B cell (primary cell): ENCODE measurements around the gene WDR70. TPM values are rescaled to one million over a fixed set of nuclear protein-coding genes. Genes with fewer than 3 reads are reported as not detected.
"Not testable (repeated sequence)": the region's sequence is repeated elsewhere in the genome, so short reads cannot be mapped to it uniquely, and the experiment has no call there.

Experiments used
- ATAC-seq: fragments of 200-7000 bp; cut with Tn5 transposase; one replicate; pipeline ENCODE4 v1.10.0; 2021; ENCODE audit warnings: low read depth, mild to moderate bottlenecking, moderate number of reproducible peaks, moderate library complexity
- CTCF ChIA-PET: fragments of 350-600 bp; sonication (Branson Sonifier 250); formaldehyde crosslinking; loops from one replicate; lab custom pipeline; 2021; ENCODE audit warnings: antibody characterized with exemption, inconsistent platforms; lab: Charles Lee
- POLR2A ChIA-PET: fragments of 350-600 bp; sonication (Branson Sonifier 250); formaldehyde crosslinking; loops from one replicate; lab custom pipeline; 2021; ENCODE audit warnings: antibody characterized with exemption; lab: Charles Lee
- DNase-seq: peaks from one replicate; pipeline ENCODE4 v3.0.0; 2013
- H2AFZ ChIP-seq: 2 replicates; pipeline ENCODE4 v1.6.1; 2012; ENCODE audit warnings: mild to moderate bottlenecking, low read depth, low read length; ENCODE audit not compliant: insufficient read depth, poor library complexity, severe bottlenecking
- H3K27ac ChIP-seq, 2 donors: 1 replicate in 1 of 2; 2 replicates in 1 of 2; pipeline ENCODE4 v1.5.1; 2012 to 2013; ENCODE audit warnings: low read length in 2 of 2, mild to moderate bottlenecking in 2 of 2, moderate library complexity in 1 of 2
- H3K27me3 ChIP-seq, 4 experiments: fragments of 200-600 bp in 1 of 4; sonication (generic) in 1 of 4; replicated peaks in 1 of 4; 1 replicate in 2 of 4; 2 replicates in 2 of 4; pipeline versions ENCODE4 v1.6.1 to v1.7.0; 2013 to 2016; ENCODE audit warnings: low read length in 3 of 4, mild to moderate bottlenecking in 2 of 4, mixed read lengths in 1 of 4, moderate library complexity in 1 of 4; ENCODE audit not compliant: insufficient read depth in 4 of 4, control insufficient read depth in 3 of 4; ENCODE audit errors: control extremely low read depth in 1 of 4
- H3K36me3 ChIP-seq, 2 experiments: replicated peaks in 1 of 2; 1 replicate in 1 of 2; 2 replicates in 1 of 2; pipeline versions ENCODE4 v1.6.1 to v1.7.1; 2013; ENCODE audit warnings: low read length in 1 of 2; ENCODE audit not compliant: insufficient read depth in 2 of 2, control insufficient read depth in 1 of 2; ENCODE audit errors: control extremely low read depth in 1 of 2, extremely low read depth in 1 of 2
- H3K4me1 ChIP-seq, 2 donors: fragments of 200-600 bp in 1 of 2; sonication (generic) in 1 of 2; 1 replicate in 1 of 2; 2 replicates in 1 of 2; pipeline versions ENCODE4 v1.5.1 to v1.6.1; 2013 to 2017; ENCODE audit warnings: low read length in 2 of 2; ENCODE audit not compliant: control insufficient read depth in 2 of 2, insufficient read depth in 2 of 2
- H3K4me2 ChIP-seq: replicated peaks from 2 replicates; pipeline ENCODE3; 2012; ENCODE audit warnings: mild to moderate bottlenecking, low read depth, low read length; ENCODE audit not compliant: poor library complexity, severe bottlenecking
- H3K4me3 ChIP-seq, 5 experiments: fragments of 200-600 bp in 1 of 5; sonication (generic) in 1 of 5; 1 replicate in 3 of 5; 2 replicates in 2 of 5; pipeline versions ENCODE4 v1.5.1 to v1.7.0; 2011 to 2016; ENCODE audit warnings: low read length in 4 of 5, mild to moderate bottlenecking in 4 of 5, low read depth in 2 of 5, control low read depth in 1 of 5, moderate library complexity in 1 of 5; ENCODE audit not compliant: insufficient read depth in 1 of 5; ENCODE audit errors: control extremely low read depth in 1 of 5, extremely low read depth in 1 of 5
- H3K79me2 ChIP-seq: fragments of 200-600 bp; sonication (generic); one replicate; pipeline ENCODE4 v1.6.0; 2016; ENCODE audit warnings: low read length; ENCODE audit not compliant: control insufficient read depth, insufficient read depth
- H3K9ac ChIP-seq: fragments of 200-600 bp; sonication (generic); 2 replicates; pipeline ENCODE4 v1.6.1; 2017; ENCODE audit warnings: mild to moderate bottlenecking, low read length, moderate library complexity
- H3K9me3 ChIP-seq, 3 donors: one replicate each; pipeline versions ENCODE4 v1.6.1 to v1.7.1; 2013; ENCODE audit warnings: low read length in 2 of 3; ENCODE audit not compliant: control insufficient read depth in 2 of 3, insufficient read depth in 1 of 3; ENCODE audit errors: control extremely low read depth in 1 of 3
- H4K20me1 ChIP-seq: 2 replicates; pipeline ENCODE4 v1.6.0; 2012; ENCODE audit warnings: mild to moderate bottlenecking, low read length; ENCODE audit not compliant: insufficient read depth, control insufficient read depth, poor library complexity, severe bottlenecking
- H3K27ac Mint-ChIP-seq: one replicate; pipeline ENCODE4 v1.8.0; 2021; ENCODE audit warnings: mixed read lengths
- H3K27me3 Mint-ChIP-seq: one replicate; pipeline ENCODE4 v1.8.0; 2021; ENCODE audit warnings: mixed read lengths
- H3K4me1 Mint-ChIP-seq: one replicate; pipeline ENCODE4 v1.8.0; 2021; ENCODE audit warnings: mixed read lengths
- H3K4me3 Mint-ChIP-seq: one replicate; pipeline ENCODE4 v1.8.0; 2021; ENCODE audit warnings: mixed read lengths
- H3K9me3 Mint-ChIP-seq: one replicate; pipeline ENCODE4 v1.8.0; 2022; ENCODE audit warnings: mixed read lengths; ENCODE audit not compliant: insufficient read depth
- CTCF ChIP-seq: fragments of 200-600 bp; IDR thresholded peaks from one replicate; pipeline ENCODE4 v1.8.0; 2022; ENCODE audit warnings: antibody characterized with exemption, mild to moderate bottlenecking
- EZH2 ChIP-seq: IDR thresholded peaks from 2 replicates; pipeline ENCODE4 v1.6.1; 2012; ENCODE audit warnings: borderline replicate concordance, low read depth, mild to moderate bottlenecking, moderate library complexity, low read length; ENCODE audit not compliant: insufficient read depth, poor library complexity, severe bottlenecking
- WGBS: methylation state at CpG from one replicate; pipeline ENCODE4 v1.1.5; 2013; ENCODE audit warnings: missing lambda C conversion rate; ENCODE audit not compliant: insufficient coverage; 5-methylcytosine and 5-hydroxymethylcytosine counted together
- intact Hi-C: fragments of 100-400 bp; cut with micrococcal nuclease; formaldehyde crosslinking; loops from one replicate; pipeline ENCODE4 v1.10.0; 2022
- polyA plus RNA-seq: library from polyadenylated mRNA; depleted of rRNA; stranded (reverse); fragments of >200 nt; gene quantifications from 2 replicates; pipeline ENCODE4 v1.2.3, GENCODE V29; 2012
- total RNA-seq, 2 donors: library from RNA; stranded (reverse); fragments of 120-200 nt in 1 of 2; gene quantifications; 1 replicate in 1 of 2; 2 replicates in 1 of 2; pipeline versions ENCODE4 v1.2.3 to v1.2.4, GENCODE V29; 2013 to 2022

Gene WDR70
- total and polyA plus RNA-seq, 2 donors (not counting 1 experiment from before 2014, with no cell fraction given), result 12.8 to 46.8 TPM

- no peaks in the 10 kb centered on the region for H3K27me3 ChIP-seq
- H3K4me1 Mint-ChIP-seq, result peaks cover 3% of the 10 kb centered on the region
- intact Hi-C loops, result no loop called here
- no peaks in the 10 kb centered on the region for H3K9me3 ChIP-seq
- H3K9ac ChIP-seq, result no peak overlapping the region
- WGBS, result no CpG with 5 or more reads among the region's 2 CpGs
- ATAC-seq (no peak), DNase-seq (no peak)
- H3K4me1 ChIP-seq, result no peaks in the 10 kb centered on the region
- no peak overlapping the region for H2AFZ ChIP-seq
- no peaks in the 10 kb centered on the region for H3K79me2 ChIP-seq
- H3K4me3 Mint-ChIP-seq, result no peak overlapping the region
- no peak overlapping the region for H3K27ac ChIP-seq
- H3K36me3 ChIP-seq, result no peaks in the 10 kb centered on the region
- no peaks in the 10 kb centered on the region for H4K20me1 ChIP-seq
- no peak overlapping the region for H3K27ac Mint-ChIP-seq
- no peak overlapping the region for H3K4me3 ChIP-seq
- H3K9me3 Mint-ChIP-seq, result no peaks in the 10 kb centered on the region
- H3K4me2 ChIP-seq, result no peak overlapping the region
- POLR2A ChIA-PET, result no interaction called here
- TF ChIP-seq EZH2 (no peak), CTCF (no peak)
- H3K27me3 Mint-ChIP-seq, result no peaks in the 10 kb centered on the region
- CTCF ChIA-PET, result no interaction called here
Measured at GRCh38 chr5:37580106-37580505, 201.0 kb downstream of the WDR70 start.

DNA sequence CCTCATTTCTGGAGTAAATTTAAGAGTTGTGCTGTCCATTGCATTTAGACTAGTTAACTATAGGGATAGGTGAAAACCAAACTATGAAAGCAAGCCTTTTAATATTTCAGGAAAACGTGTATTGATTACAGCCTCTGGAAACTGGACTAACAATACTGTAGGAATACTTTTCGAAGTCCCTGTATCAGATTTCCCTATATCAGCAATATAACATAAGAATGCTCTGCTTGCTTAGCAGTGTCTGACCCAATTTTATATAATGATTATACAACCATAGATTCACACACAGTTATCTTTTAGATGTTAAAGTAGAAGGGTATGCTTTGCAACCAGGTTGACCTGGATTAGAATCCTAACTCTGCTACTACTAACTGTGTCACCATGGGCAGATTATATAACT, 203.1 kb downstream of the WDR70 start:
- Histone ChIP-seq H3K9ac (no peak overlapping the region), H3K9me3 (no peaks in the 10 kb centered on the region), H4K20me1 (no peaks in the 10 kb centered on the region), H3K4me1 (no peaks in the 10 kb centered on the region), H3K27ac (no peak overlapping the region), H3K4me3 (no peak overlapping the region), H3K4me2 (no peak overlapping the region), H2AFZ (no peak overlapping the region), H3K79me2 (no peaks in the 10 kb centered on the region), H3K27me3 (no peaks in the 10 kb centered on the region), H3K36me3 (no peaks in the 10 kb centered on the region)
- no peak for TF ChIP-seq EZH2
- no peak for TF ChIP-seq CTCF
- H3K4me3 Mint-ChIP-seq, result no peak overlapping the region
- no peaks in the 10 kb centered on the region for H3K27me3 Mint-ChIP-seq
- H3K4me1 Mint-ChIP-seq, result no peaks in the 10 kb centered on the region
- H3K27ac Mint-ChIP-seq, result no peak overlapping the region
- ChIA-PET POLR2A (no interaction called here), CTCF (interaction anchor here (1.1 kb wide), 1 partner anchor 9 kb away, joined by 3 read pairs; no protein-coding TSS in a partner anchor)
- ATAC-seq, result no peak
- H3K9me3 Mint-ChIP-seq, result no peaks in the 10 kb centered on the region
- no CpG with 5 or more reads among the region's 2 CpGs for WGBS
- no peak for DNase-seq
- intact Hi-C loops, result no loop called here

DNA sequence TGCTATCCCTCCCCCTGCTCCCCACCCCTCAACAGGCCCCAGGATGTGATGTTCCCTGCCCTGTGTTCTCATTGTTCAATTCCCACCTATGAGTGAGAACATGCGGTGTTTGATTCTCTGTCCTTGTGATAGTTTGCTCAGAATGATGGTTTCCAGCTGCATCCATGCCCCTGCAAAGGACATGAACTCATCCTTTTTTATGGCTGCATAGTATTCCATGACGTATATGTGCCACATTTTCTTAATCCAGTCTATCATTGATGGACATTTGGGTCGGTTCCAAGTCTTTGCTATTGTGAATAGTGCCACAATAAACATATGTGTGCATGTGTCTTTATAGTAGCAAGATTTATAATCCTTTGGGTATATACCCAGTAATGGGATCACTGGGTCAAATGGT, 214.2 kb downstream of the WDR70 start:
- CTCF ChIA-PET, H3K4me1 ChIP-seq, H3K9ac ChIP-seq, H3K4me1 Mint-ChIP-seq, intact Hi-C loops, H3K4me2 ChIP-seq, H3K79me2 ChIP-seq, H2AFZ ChIP-seq, H3K27me3 ChIP-seq, POLR2A ChIA-PET, ATAC-seq, H3K9me3 ChIP-seq, H3K27me3 Mint-ChIP-seq, H3K36me3 ChIP-seq, H3K4me3 ChIP-seq, DNase-seq, H3K27ac ChIP-seq, H3K4me3 Mint-ChIP-seq, H4K20me1 ChIP-seq, H3K27ac Mint-ChIP-seq, H3K9me3 Mint-ChIP-seq: not testable (repeated sequence)
- WGBS, result no CpG with 5 or more reads among the region's 3 CpGs
